Neutrophil (primary cell): Measurements from ENCODE around the gene RPS6KB2.
A peak's percentile ranks its signal among the peaks of the same experiment; 100 is the strongest.
"Not testable (repeated sequence)": the region's sequence is repeated elsewhere in the genome, so short reads cannot be mapped to it uniquely, and the experiment has no call there.

Experiments used
- H3K27ac ChIP-seq: fragments of 200-600 bp; sonication (generic); 2 replicates; pipeline ENCODE4 v1.5.1; 2016; ENCODE audit warnings: mild to moderate bottlenecking, moderate library complexity
- H3K27me3 ChIP-seq: fragments of 200-600 bp; sonication (generic); 2 replicates; pipeline ENCODE4 v1.6.0; 2016; ENCODE audit warnings: mild to moderate bottlenecking
- H3K36me3 ChIP-seq: fragments of 200-600 bp; sonication (generic); 2 replicates; pipeline ENCODE4 v1.5.1; 2017
- H3K4me1 ChIP-seq, 2 experiments: fragments of 200-600 bp in 1 of 2; sonication (generic) in 1 of 2; 1 replicate in 1 of 2; 2 replicates in 1 of 2; pipeline versions ENCODE4 v1.5.1 to v1.6.1; 2013 to 2016; ENCODE audit warnings: low read depth in 1 of 2, low read length in 1 of 2, mild to moderate bottlenecking in 1 of 2, moderate library complexity in 1 of 2; ENCODE audit not compliant: control insufficient read depth in 1 of 2, insufficient read depth in 1 of 2
- H3K4me3 ChIP-seq, 2 experiments: fragments of 200-600 bp in 1 of 2; sonication (generic) in 1 of 2; 1 replicate in 1 of 2; 2 replicates in 1 of 2; pipeline ENCODE4 v1.5.1; 2013 to 2016; ENCODE audit warnings: low read depth in 1 of 2, low read length in 1 of 2, mild to moderate bottlenecking in 1 of 2, moderate library complexity in 1 of 2
- H3K9me3 ChIP-seq: fragments of 200-600 bp; sonication (generic); 2 replicates; pipeline ENCODE4 v1.5.1; 2016
- TF ChIP-seq, protein P1 (sequence below): fragments of 200-600 bp; sonication (generic); IDR thresholded peaks from 2 replicates; pipeline ENCODE4 v1.5.1; 2016; ENCODE audit warnings: antibody characterized with exemption

RPS6KB2 gene

DNA sequence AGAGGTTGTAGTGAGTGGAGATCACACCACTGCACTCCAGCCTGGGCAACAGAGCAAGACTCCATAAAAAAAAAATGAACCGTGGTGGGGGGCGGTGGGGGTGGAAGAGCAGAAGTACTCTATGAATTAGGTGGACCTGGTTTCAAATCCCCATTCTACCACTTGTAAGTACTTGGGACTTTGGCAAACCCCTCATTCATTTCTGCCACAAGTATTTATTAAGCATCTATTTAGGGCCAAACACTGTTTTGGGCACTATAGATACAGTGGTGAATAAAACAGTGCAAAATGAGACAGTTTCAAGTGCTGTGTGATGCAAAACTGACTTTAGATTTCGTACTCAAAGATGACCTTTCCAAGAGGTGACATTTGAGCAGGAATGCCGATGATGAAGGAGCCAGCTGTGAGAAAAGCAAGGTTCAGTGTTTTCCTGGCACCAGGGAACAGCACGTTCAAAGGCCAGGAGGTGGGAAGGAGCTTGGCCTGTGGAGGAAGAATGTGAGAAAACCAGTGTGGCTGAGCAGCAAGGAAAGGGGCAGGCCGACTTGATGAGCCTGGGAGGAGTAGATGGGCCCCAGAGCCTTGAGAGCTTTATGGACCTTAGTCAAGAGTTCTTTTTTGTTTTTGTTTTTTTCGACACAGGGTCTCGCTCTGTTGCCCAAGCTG is 42.2 kb downstream of the RPS6KB2 start:
- Histone ChIP-seq H3K9me3 (no peaks in the 10 kb centered on the region), H3K36me3 (no peaks in the 10 kb centered on the region)
- TF ChIP-seq, protein P1, sequence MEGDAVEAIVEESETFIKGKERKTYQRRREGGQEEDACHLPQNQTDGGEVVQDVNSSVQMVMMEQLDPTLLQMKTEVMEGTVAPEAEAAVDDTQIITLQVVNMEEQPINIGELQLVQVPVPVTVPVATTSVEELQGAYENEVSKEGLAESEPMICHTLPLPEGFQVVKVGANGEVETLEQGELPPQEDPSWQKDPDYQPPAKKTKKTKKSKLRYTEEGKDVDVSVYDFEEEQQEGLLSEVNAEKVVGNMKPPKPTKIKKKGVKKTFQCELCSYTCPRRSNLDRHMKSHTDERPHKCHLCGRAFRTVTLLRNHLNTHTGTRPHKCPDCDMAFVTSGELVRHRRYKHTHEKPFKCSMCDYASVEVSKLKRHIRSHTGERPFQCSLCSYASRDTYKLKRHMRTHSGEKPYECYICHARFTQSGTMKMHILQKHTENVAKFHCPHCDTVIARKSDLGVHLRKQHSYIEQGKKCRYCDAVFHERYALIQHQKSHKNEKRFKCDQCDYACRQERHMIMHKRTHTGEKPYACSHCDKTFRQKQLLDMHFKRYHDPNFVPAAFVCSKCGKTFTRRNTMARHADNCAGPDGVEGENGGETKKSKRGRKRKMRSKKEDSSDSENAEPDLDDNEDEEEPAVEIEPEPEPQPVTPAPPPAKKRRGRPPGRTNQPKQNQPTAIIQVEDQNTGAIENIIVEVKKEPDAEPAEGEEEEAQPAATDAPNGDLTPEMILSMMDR = no peak

DNA sequence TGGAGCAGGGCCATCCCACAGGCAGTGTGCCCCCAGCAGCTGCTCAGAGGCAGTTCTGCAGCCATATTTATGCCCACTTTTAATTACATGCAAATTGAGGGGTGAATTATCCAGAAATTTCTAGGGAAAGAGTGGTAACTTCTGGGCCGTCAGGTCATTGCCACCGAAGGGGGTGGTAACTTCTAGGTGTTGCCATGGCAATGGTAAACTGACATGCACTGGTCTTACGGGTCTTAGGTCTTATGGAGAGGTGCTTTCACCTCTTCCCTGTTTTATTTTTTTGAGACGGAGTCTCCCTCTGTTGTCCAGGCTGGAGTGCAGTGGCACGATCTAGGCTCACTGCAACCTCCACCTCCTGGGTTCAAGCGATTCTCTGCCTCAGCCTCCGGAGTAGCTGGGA is 44.6 kb downstream of the RPS6KB2 start:
- peaks cover 13 to 17% of the 10 kb centered on the region in 2 experiments for H3K4me1 ChIP-seq
- H3K27me3 ChIP-seq = peaks cover 2% of the 10 kb centered on the region
- no peak overlapping the region for H3K4me3 ChIP-seq
- H3K27ac ChIP-seq = no peak overlapping the region
- no peaks in the 10 kb centered on the region for H3K9me3 ChIP-seq
- H3K36me3 ChIP-seq = no peaks in the 10 kb centered on the region
- TF ChIP-seq, protein P1 = no peak

More for the DNA sequence above, 42.2 kb downstream of the RPS6KB2 start:
- no peak overlapping the region for H3K27ac ChIP-seq
- H3K4me3 ChIP-seq = no peak overlapping the region
- H3K27me3 ChIP-seq = no peaks in the 10 kb centered on the region
- peaks cover 14 to 21% of the 10 kb centered on the region in 2 experiments for H3K4me1 ChIP-seq

- not testable (repeated sequence) for H3K4me3 ChIP-seq, H3K27me3 ChIP-seq, H3K27ac ChIP-seq, H3K4me1 ChIP-seq, H3K36me3 ChIP-seq, H3K9me3 ChIP-seq
Measured at GRCh38 chr11:67476692-67477091, 48.4 kb downstream of the RPS6KB2 start.

- H3K36me3 ChIP-seq, H3K27me3 ChIP-seq, H3K4me3 ChIP-seq, H3K4me1 ChIP-seq, H3K9me3 ChIP-seq, H3K27ac ChIP-seq: not testable (repeated sequence)
Measured at GRCh38 chr11:67477344-67478050, 49.2 kb downstream of the RPS6KB2 start.

- TF ChIP-seq, protein P1 = no peak
- peaks cover 2% of the 10 kb centered on the region for H3K36me3 ChIP-seq
- no peaks in the 10 kb centered on the region for H3K9me3 ChIP-seq
- peaks cover 40 to 44% of the 10 kb centered on the region in 2 experiments for H3K4me1 ChIP-seq
- H3K4me3 ChIP-seq = peak overlapping the region; percentile 85 to 92
- H3K27ac ChIP-seq = peak overlapping the region; percentile 96
- H3K27me3 ChIP-seq = peaks cover 4% of the 10 kb centered on the region
Measured at GRCh38 chr11:67482275-67482826, 54.1 kb downstream of the RPS6KB2 start.

- H3K27me3 ChIP-seq = no peaks in the 10 kb centered on the region
- peak within 1 kb of the TSS; percentile 96 for H3K27ac ChIP-seq
- TF ChIP-seq, protein P1 = peak; percentile 69
- peak within 1 kb of the TSS; percentile 85 to 92 for H3K4me3 ChIP-seq
- no peaks in the 10 kb centered on the region for H3K9me3 ChIP-seq
- H3K36me3 ChIP-seq = peaks cover 9% of the 10 kb centered on the region
- H3K4me1 ChIP-seq = peaks cover 40 to 44% of the 10 kb centered on the region in 2 experiments
Measured at GRCh38 chr11:67482827-67483798, 54.8 kb downstream of the RPS6KB2 start, which contains the start of gene AIP. TSS of gene AIP (plus strand) at chr11:67483026. CDS start at chr11:67483159, 133 bp downstream.
